H1 (cell line): ENCODE results near the gene TMPRSS3. TPM values are rescaled to one million over a fixed set of nuclear protein-coding genes. Genes with fewer than 3 reads are reported as not detected.

Experiments used
- EP300 ChIP-seq, 2 experiments: IDR thresholded peaks; 1 replicate in 1 of 2; 2 replicates in 1 of 2; pipeline ENCODE4 v1.6.1; 2011 to 2012; ENCODE audit warnings: low read depth in 2 of 2, low read length in 2 of 2, mild to moderate bottlenecking in 2 of 2, borderline replicate concordance in 1 of 2, inconsistent platforms in 1 of 2, moderate library complexity in 1 of 2
- HDAC2 ChIP-seq, 2 experiments: fragments of 300-600 bp in 1 of 2; sonication (generic) in 1 of 2; IDR thresholded peaks; 2 replicates each; pipeline ENCODE4 v1.6.1; 2011 to 2012; ENCODE audit warnings: low read depth in 2 of 2, low read length in 2 of 2, mild to moderate bottlenecking in 2 of 2, moderate library complexity in 2 of 2, borderline replicate concordance in 1 of 2, inconsistent platforms in 1 of 2
- SAP30 ChIP-seq: fragments of 300-600 bp; sonication (generic); IDR thresholded peaks from 2 replicates; pipeline ENCODE4 v1.7.1; 2012; ENCODE audit warnings: low read length, moderate library complexity, mild to moderate bottlenecking, inconsistent platforms; ENCODE audit not compliant: insufficient read depth, insufficient replicate concordance
- polyA plus RNA-seq, 7 experiments: library from polyadenylated mRNA; depleted of rRNA in 3 of 7; stranded (reverse) in 5 of 7; unstranded in 2 of 7; fragments of >200 nt in 5 of 7; fragments of 200-250 nt in 2 of 7; gene quantifications; 1 replicate in 5 of 7; 2 replicates in 1 of 7; 4 replicates in 1 of 7; pipeline versions ENCODE4 v1.2.1 to v1.2.3, GENCODE V29; 2011 to 2013; ENCODE audit warnings: missing spikeins in 2 of 7, mixed read lengths in 2 of 7
- total RNA-seq: library from RNA; stranded (reverse); fragmentation: NEBNext Ultra II Directional; extraction: Animal tissue kit (Norgen Biotek cat#: 25700); gene quantifications from 2 replicates; pipeline ENCODE4 v1.2.1, GENCODE V29; 2021

The TMPRSS3 gene
- total and polyA plus RNA-seq, 2 of the 8 experiments (the other 6 are each of a cell fraction or from before 2014, with no cell fraction given), result 0.38 TPM; not detected in 1

DNA sequence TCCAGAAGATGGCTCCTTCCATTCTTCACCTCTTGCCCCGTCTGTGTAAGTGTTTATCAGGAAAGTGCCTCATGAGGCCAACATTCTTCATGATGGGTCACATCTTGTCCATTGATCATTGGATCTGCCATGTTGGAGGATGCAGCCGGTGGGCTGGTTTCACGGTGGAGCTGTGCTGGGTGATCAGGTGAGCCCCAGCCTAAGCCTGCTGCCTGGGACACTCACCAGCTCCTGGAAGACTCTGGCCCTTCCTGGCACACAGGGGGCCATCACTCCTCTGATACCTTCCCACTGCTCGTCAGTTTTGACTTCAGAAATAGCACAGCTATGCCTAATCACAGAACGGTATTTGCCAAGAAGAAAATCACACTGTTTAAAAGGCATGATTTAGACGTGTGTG, 46.1 kb upstream of the TMPRSS3 start (continued):
- no peak for TF ChIP-seq SAP30
- TF ChIP-seq HDAC2 (IDR thresholded peaks at IDR 0.05; ENCODE audit: borderline replicate concordance in 1 of 2, low read depth in 2 of 2, low read length in 2 of 2), result no peak
- no peak for TF ChIP-seq EP300 (IDR thresholded peaks at IDR 0.05; ENCODE audit: borderline replicate concordance in 1 of 2, low read depth in 2 of 2, low read length in 2 of 2)
